ENCODE measurements around the gene ELK4. TPM values are rescaled to one million over a fixed set of nuclear protein-coding genes. Genes with fewer than 3 reads are reported as not detected.
A peak's percentile ranks its signal among the peaks of the same experiment; 100 is the strongest.

The ELK4 gene
- total RNA-seq, 1 experiment from 2014 or later = 31.2 TPM

- DNase-seq = no peak
- H3K4me1 Mint-ChIP-seq = peaks cover 74 to 85% of the 10 kb centered on the region in 2 experiments
- H2BK20ac ChIP-seq (ENCODE audit: low read depth, low read length, poor library complexity, severe bottlenecking) = no peak overlapping the region
- H4K91ac ChIP-seq (ENCODE audit: insufficient read length, low read depth, low read length) = no peak overlapping the region
- H3K18ac ChIP-seq (ENCODE audit: insufficient read length, low read depth, low read length) = peak overlapping the region; percentile 34
- H3K4me2 ChIP-seq (ENCODE audit: insufficient read depth, insufficient read length, low read length) = no peak overlapping the region
- H3K56ac ChIP-seq (ENCODE audit: insufficient read length, low read depth, low read length) = no peak overlapping the region
- no CpG with 5 or more reads among the region's 20 CpGs for WGBS (ENCODE audit: extremely low coverage, insufficient read length, low lambda C conversion rate)
- no peaks in the 10 kb centered on the region for H3K9me3 Mint-ChIP-seq
- peaks cover 2% of the 10 kb centered on the region; the same call in 1 of the 2 replicates for H3K79me2 ChIP-seq (ENCODE audit: insufficient read depth, low read length)
- H3K27me3 ChIP-seq (ENCODE audit: insufficient read depth, low read length) = no peaks in the 10 kb centered on the region
- no peak overlapping the region for H2BK12ac ChIP-seq (ENCODE audit: insufficient read length, low read depth, low read length)
- no peak overlapping the region for H4K5ac ChIP-seq (ENCODE audit: insufficient read length, low read depth, low read length)
- no peaks in the 10 kb centered on the region; a peak in 2 of 7 replicates for H3K36me3 Mint-ChIP-seq (ENCODE audit: insufficient read depth in 1 of 3, low read depth in 3 of 3)
- H3K9ac ChIP-seq (ENCODE audit: extremely low read depth, insufficient read length, low read length) = no peak overlapping the region
- H3K23ac ChIP-seq (ENCODE audit: insufficient read length, low read depth, low read length) = no peak overlapping the region
- peaks cover 19% of the 10 kb centered on the region; the same call in 1 of the 2 replicates for H3K4me1 ChIP-seq (ENCODE audit: insufficient read depth, low read length)
- no peak overlapping the region for H3T11ph ChIP-seq (ENCODE audit: low read length)
- H3K4me3 Mint-ChIP-seq = peak overlapping the region; percentile 43 to 67
- H3K14ac ChIP-seq (ENCODE audit: insufficient read depth, low read length) = peak overlapping the region; percentile 64
- H4K8ac ChIP-seq (replicated peaks; ENCODE audit: insufficient read length, low read depth, low read length) = no peak overlapping the region
- H3K23me2 ChIP-seq (ENCODE audit: insufficient read length, low read depth, low read length, poor library complexity, severe bottlenecking) = no peaks in the 10 kb centered on the region
- no peak overlapping the region for H3K27ac ChIP-seq (ENCODE audit: insufficient read length, low read depth, low read length)
- no peak overlapping the region for H2AFZ ChIP-seq (ENCODE audit: low read length)
- H2BK120ac ChIP-seq (ENCODE audit: low read depth, low read length, poor library complexity, severe bottlenecking) = no peak overlapping the region
- H4K20me1 ChIP-seq (ENCODE audit: control insufficient read depth, insufficient read depth, insufficient read length) = no peaks in the 10 kb centered on the region
- no peaks in the 10 kb centered on the region for H3K9me3 ChIP-seq (ENCODE audit: control insufficient read depth, low read depth, low read length)
- no peaks in the 10 kb centered on the region for H3K27me3 Mint-ChIP-seq (ENCODE audit: low read depth)
- H2BK5ac ChIP-seq (ENCODE audit: insufficient read length, low read length) = no peak overlapping the region
- H3K4ac ChIP-seq (ENCODE audit: low read depth, low read length) = no peak overlapping the region
- H2BK15ac ChIP-seq (ENCODE audit: low read depth, low read length) = no peak overlapping the region
- no peak overlapping the region for H2AK5ac ChIP-seq (ENCODE audit: insufficient read length, low read length)
- peak overlapping the region; percentile 48 to 99 (median 75); a peak in 4 of 7 replicates for H3K27ac Mint-ChIP-seq
- TF ChIP-seq CTCF (conservative IDR thresholded peaks at IDR 0.05) = no peak
- no peaks in the 10 kb centered on the region for H3K79me1 ChIP-seq (ENCODE audit: insufficient read depth, low read depth, low read length, poor library complexity, severe bottlenecking)
These were observed 37.7 kb upstream of the ELK4 start for GRCh38 chr1:205669341-205670149.
